Erythroblast (primary cell): ENCODE measurements around the gene PTPRM.

Source experiments
- GATA1 ChIP-seq: IDR thresholded peaks from 2 replicates; pipeline ENCODE4 v1.6.1; 2011; ENCODE audit warnings: low read depth, mild to moderate bottlenecking, control low read depth, low read length, moderate library complexity
- POLR2A ChIP-seq: IDR thresholded peaks from 2 replicates; pipeline ENCODE4 v1.6.1; 2011; ENCODE audit warnings: mild to moderate bottlenecking, low read length

GRCh38 chr18:8044004-8044403 is 476.9 kb downstream of the PTPRM start:
- TF ChIP-seq POLR2A = no peak
- no peak for TF ChIP-seq GATA1
